Measurements from ENCODE around the gene WDR74. TPM values are rescaled to one million over a fixed set of nuclear protein-coding genes. Genes with fewer than 3 reads are reported as not detected.

Gene WDR74
- total and polyA plus RNA-seq, 2 of the 13 experiments (the other 11 are each of a cell fraction or from before 2014, with no cell fraction given), result 77.0 to 83.3 TPM

- TF ChIP-seq KIAA2018 (CRISPR knock-in tag; IDR thresholded peaks at IDR 0.05; ENCODE audit: borderline replicate concordance), result peak; percentile 70; the same call in 1 of the 2 replicates
- TF ChIP-seq ZFP36L2 (CRISPR knock-in tag; IDR thresholded peaks at IDR 0.05), result no peak
- no peak for TF ChIP-seq NFYB (CRISPR knock-in tag; IDR thresholded peaks at IDR 0.05)
- TF ChIP-seq MBD4 (IDR thresholded peaks at IDR 0.05; ENCODE audit: borderline replicate concordance, low read length), result no peak
- TF ChIP-seq, protein P1, sequence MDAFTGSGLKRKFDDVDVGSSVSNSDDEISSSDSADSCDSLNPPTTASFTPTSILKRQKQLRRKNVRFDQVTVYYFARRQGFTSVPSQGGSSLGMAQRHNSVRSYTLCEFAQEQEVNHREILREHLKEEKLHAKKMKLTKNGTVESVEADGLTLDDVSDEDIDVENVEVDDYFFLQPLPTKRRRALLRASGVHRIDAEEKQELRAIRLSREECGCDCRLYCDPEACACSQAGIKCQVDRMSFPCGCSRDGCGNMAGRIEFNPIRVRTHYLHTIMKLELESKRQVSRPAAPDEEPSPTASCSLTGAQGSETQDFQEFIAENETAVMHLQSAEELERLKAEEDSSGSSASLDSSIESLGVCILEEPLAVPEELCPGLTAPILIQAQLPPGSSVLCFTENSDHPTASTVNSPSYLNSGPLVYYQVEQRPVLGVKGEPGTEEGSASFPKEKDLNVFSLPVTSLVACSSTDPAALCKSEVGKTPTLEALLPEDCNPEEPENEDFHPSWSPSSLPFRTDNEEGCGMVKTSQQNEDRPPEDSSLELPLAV (CRISPR knock-in tag; conservative IDR thresholded peaks at IDR 0.05; ENCODE audit: low read depth), result no peak
- TF ChIP-seq FOXA1 (IDR thresholded peaks at IDR 0.05), result no peak
- no peak; the same call in 1 of the 2 replicates for TF ChIP-seq FOXA1 (CRISPR knock-in tag; IDR thresholded peaks at IDR 0.05)
- TF ChIP-seq MTA1 (CRISPR knock-in tag; IDR thresholded peaks at IDR 0.05; ENCODE audit: borderline replicate concordance), result peak; percentile 91; the same call in 1 of the 2 replicates
- 0 out of 2 replicates have a peak, but pooled peaks have one; percentile 17 for TF ChIP-seq HOXA5 (CRISPR knock-in tag; IDR thresholded peaks at IDR 0.05)
- TF ChIP-seq NR2F2 (IDR thresholded peaks at IDR 0.05; ENCODE audit: borderline replicate concordance, low read depth), result no peak
- no peak for TF ChIP-seq ZNF484 (CRISPR knock-in tag; IDR thresholded peaks at IDR 0.05; ENCODE audit: borderline replicate concordance, low read depth)
- peak; percentile 92 for TF ChIP-seq ZNF589 (CRISPR knock-in tag; conservative IDR thresholded peaks at IDR 0.05)
- TF ChIP-seq SNAI1 (CRISPR knock-in tag; IDR thresholded peaks at IDR 0.05; ENCODE audit: borderline replicate concordance), result no peak
- TF ChIP-seq, protein P2, sequence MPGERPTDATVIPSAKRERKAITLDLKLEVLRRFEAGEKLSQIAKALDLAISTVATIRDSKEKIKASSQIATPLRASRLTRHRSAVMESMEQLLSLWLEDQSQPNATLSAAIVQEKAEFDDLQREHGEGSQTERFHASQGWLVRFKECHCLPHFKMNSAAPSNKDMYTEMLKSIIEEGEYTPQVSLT (CRISPR knock-in tag; IDR thresholded peaks at IDR 0.05; ENCODE audit: borderline replicate concordance, low read depth), result no peak
Measured at GRCh38 chr11:62880803-62881578, 41.6 kb upstream of the WDR74 start, which contains the start of gene SLC3A2 (continued).

All from HepG2 (cell line).